Activated CD8-positive, alpha-beta memory T cell treated with anti-CD3 and anti-CD28 coated beads for 1 hour (primary cell): ENCODE measurements around the gene TRABD2B.
A peak's percentile ranks its signal among the peaks of the same experiment; 100 is the strongest.

Experiments
- DNase-seq, 2 donors: peaks; one replicate each; pipeline ENCODE4 v3.0.0-alpha.2; 2020; ENCODE audit warnings: low read depth in 1 of 2; ENCODE audit errors: extremely low read depth in 1 of 2

The TRABD2B gene

DNA sequence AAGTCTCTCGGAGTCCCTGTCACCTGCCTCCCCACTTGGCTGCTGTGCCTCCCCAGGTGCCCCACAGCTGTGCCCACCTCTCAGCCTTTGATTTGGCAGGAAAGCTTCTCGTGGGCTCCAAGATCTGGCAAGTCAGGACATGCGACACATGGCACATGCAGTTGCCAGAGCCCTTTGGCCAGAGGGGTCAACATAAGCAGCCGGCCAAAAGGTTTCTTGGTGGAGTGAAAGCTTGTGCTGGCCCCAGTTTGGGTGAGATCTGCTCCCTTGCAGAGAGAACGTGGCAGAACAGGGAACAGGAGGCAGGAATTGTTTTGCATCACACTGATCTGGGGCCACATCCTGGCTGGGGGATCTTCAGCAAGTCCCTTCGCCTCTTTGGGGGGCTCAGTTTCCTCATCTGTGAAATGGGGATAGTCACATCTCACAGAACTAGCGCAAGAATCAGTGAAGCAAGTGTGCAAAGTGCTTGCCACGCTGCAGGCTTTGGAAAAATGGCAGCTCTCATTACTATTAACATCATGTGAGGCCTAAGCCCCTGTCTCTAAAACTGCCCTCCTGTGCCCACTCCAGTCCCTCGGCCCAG is 232.6 kb downstream of the TRABD2B start:
- no peak for DNase-seq

DNA sequence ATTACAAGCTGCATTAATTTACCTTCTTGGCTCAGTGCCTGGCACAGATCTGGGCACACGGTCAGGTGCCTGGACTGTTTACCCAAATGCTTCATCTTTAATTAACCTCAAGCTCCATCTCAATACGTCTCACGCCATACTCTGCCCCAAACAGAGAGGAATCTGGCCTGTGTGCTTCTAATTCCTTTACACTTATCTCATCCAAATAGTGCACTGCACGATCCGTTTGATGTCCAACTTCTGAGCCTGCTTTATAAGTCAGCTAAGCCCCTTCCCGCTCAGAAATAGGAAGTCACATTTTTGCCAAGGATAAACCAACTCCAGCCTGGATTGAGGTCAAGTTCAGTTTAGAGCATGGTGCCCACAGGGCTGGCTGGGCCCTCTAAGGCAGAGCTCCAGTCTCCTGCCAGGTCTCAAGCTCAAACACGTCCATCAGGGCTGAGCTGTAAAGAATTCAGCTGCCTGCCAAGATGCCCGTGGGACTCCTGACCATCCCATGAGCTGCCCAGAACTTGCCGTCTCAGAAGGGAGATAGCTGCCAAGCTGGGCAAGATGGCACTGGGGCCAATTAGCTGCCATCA is 233.5 kb downstream of the TRABD2B start:
- no peak for DNase-seq

DNA sequence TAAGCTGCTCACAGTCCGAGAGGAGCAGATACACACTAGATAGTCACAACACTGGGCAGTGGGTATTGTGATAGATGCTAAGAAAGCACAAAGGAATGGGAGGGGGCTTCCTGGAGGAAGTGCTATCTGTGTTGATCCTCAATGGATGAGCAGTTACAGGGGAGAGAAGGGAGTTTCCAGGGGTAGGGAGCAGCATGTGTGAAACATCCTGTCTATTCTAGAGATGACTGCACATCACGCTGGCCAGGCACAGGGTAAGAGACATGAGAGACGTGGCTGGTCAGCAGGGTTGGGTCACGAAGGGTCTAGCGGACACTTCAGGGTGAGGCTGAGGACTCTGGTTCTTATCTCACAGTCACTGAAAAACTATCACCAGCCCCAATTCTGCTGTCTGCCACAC is 235.2 kb downstream of the TRABD2B start:
- DNase-seq, result no peak

DNA sequence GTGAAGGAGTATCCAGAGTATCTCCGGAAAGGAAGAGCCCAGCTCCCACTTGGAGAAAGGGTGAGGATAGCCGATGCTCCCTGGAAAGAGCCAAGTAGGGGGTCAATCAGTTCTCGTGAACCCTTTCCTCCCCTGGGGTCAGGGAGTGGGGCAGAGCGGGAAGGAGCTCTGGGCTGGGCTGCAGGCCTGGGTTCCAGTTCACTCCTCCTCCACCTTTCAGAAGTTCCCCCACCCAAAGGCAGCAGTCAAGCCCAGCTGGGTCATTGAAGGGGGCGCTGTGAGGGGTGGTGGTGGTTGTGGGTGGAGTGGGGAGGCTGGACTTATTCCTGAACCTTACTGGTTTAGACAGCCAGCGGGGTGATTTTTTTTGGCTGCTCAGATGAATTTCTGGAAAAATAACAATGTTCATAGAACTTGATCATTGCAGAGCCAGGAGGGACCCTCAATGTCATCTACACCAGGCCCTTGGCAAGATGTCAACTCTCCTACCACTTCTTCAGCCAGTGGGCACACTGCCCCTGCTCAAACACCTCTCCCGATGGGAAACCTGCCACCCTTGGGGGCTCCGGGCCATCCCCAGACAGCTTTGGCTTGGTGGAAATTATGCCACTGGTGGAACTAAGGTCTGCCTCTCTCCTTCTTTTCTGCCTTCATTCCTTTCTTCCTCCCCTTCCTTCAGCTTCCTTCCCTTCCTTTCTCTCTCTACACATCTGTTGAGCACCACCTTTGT is 235.8 kb downstream of the TRABD2B start:
- DNase-seq, result no peak

DNA sequence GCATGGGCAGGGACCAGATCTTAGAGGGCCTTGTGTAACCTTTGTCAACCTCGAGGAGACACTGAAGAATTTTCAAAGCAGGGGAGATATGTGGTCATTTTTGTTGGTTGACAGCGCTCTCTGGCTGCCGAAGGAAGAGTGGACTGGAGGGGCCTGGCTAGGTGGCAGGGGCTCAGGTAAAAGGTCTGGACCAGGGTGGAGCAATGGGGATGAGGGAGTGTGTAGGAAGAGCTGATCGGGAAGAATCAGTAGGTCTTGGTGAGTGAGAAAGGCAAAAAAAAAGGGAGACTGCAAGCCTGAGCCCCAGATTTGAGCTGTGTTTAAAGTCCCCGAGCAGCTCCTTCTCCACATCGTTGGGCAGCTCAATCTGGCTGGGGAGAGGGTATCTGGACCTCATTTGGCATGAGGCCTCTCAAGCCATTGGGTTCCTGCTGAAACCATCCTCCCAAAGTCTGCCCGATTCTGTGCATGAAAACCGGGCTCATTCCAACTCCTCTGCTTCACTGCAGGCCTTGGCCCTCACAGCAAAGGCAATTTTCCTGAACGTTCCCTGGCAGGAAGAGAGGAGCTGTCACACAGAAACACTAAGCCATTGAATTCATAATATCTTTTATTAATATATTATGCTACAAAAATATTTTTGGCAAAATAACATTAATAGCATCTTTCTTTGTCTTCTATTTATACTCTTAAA is 237.1 kb downstream of the TRABD2B start:
- DNase-seq, result no peak

DNA sequence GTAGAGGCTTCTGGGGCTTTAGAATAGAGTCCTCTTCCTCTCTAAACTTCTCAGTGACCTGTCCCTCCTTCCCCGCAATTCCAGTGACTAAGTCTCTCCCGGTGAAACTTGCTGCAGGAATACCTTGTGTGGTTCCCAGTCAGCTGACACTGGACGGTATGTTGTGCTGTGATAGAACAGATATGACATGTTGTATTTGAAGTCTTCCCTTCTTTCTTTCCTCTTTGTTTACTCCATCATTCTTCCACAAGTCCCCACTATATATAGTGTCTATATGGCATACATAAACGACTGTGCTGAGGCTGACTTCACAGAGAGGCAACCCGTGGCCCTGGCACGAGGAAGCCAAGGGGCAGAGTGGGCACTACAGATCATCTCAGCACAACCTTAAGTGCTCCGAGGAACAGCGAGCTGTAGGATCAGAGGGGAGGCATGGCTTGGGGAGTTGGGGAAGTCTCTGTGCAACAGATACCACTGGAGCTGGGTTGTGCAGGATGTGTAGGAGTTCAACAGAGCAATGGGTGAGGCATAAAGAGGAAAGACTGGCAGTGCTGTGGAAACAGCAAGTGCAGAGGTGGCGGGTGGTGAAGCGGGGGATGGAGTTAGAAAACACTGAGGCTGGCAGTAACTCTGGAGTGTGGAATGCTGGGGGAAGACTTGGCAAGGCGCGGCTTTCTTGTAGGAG is 237.8 kb downstream of the TRABD2B start:
- DNase-seq, result no peak

DNA sequence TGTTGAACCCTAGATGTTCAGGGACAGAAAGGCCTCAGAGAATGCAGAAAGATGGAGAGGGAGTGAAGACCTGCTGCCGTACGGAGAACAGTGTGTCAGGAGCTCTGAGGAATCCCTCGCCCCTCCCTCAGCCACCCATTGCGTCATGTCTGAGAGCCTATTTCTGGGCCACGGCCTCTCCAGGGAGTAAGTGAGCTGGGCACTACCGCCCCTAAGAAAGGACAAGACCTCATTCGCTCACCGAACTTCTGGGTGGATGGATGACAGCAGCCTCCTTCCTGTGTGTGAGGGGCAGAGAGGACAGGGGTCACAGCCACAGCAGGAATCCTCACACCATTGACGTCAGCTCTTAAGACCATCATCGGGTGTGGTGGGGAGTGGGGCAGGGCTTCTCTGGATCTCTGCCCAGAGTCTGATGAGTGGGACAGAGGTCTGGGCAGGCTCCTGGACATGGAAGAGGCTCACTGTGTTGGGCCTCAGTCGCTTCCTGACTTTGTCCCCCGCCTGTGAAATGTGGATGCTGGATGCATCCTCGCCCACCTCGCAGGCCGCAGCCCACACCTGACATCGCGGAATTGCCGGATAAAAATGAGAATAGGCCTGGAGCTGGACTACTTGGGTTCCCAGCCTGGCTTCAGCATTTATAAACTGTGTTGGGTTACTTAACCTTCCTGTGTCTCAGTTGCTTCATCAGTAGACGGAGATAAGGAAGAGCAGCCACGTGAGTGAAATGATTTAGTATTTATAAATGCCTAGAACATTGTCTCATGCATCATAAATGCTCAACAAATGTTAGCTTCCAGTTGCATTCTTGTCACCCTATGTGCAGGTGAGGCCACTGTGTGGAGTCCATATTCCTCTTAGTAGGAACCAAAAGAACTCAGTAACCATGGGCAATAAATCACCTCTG is 238.6 kb downstream of the TRABD2B start:
- no peak for DNase-seq

DNA sequence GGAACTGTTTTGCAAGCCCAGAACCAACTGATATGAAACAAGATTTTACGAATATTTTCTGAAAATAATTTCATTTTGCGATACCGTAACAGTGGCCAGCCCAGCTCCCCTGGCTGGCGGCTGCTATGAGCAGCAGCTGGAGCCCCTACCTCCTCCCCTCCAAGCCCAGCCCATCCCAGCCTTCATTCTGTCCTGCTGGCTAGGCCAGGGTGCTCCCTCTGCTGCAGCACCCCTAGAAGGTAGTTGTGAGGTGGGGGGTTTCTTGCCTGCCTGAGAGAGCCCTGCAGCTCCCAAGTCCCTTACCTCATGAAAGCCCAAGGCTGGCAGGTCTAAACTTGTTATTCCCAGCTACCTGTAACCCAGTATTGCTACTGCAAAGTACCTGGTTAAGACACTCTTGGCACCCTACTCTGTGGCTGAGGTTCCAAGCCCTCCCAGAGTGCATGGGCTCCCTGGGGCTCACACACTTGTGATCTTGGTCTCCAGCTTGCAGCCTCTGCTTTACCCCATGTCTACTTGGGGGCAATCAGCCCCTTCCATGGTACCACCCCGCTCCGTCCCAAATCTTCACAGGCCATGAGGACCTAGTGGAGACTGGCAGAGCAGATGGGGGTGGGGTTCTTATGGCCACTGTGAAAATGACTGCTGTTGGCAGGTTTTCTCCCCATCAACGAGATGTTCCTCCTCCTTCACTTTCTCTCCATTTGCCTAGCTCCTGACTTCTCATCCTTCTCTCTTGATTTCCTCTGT is 239.8 kb downstream of the TRABD2B start:
- no peak for DNase-seq

DNA sequence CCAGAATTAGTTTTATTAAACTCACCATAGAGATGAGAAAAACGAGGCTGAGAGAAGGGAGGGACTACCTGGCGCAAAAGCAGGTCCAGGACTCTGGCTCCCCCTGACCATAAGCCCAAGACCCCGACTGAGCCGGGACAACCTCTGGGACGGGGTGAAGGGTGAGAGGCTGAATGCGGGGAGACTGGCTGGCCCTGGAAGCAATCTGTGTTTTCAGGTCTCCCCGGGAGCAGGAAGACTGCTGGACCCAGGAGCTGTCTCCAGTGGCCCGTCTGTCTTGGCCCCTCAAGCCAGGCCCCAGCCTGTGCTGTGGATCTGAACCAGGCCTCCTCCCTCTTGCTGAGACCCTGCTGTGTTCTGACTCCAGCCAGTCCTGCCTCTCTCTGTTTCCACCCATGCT is 240.8 kb downstream of the TRABD2B start:
- DNase-seq, result no peak

DNA sequence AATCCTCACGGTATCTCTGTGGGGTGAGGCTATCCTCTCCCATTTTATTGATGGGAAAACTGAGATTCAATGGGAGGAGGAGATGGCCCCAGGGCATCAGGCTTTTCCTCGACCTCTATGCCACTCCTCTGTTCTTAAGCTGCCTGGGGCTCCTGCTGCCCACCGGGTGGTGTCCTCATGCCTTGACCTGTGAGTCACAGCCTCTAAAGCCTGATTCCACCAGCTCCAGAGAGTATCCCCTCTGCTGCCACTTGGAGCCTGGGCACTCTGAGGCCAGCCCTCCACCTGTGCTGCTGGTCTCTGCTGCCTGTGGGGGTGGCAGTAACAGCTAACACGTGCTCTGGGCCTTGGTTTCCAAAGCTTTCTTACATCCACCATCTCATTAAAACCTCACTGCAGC is 241.2 kb downstream of the TRABD2B start:
- DNase-seq, result no peak

DNA sequence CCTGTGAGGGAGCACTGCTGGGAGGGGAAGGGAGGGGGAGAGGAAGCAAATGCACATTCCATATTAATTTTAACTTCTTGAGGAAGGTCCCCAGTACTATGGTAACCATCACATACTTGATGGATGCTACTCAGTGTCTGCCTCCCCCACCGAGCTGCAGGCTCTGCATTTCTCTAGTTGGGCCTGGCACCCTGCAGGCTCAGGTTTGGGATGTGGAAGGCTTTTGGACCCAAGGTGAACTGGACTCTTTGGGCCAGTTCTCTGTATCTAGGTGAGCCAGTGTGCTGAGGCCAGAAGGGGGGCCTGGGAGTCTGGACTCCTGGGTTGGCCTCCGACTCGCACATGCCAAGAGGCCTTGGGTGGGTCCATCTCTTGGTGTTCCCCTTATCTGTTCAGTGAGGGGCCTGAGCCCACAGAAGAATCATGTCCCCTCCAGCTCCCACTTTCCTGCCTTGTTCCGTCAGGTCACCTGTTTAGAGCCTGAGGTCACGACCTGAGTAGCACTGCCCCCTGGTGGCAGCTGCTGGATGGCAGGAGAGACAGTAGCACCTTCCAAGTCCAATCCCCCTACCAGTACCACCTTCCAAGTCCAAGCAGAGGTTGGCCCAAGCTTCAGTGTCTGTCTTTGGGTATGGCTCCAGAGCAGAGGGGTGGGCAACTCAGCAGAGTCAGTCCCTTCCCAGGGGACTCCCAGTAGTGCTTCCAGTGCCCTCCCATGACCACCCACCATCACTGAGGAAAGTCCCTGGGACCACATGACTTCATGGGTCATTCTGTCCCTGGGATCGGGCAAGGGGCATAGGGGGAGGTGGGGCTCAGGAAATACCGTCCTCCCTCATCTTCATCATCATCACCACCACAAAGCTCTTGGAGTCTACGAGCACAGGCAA is 241.8 kb downstream of the TRABD2B start:
- DNase-seq, result peak in 1 of 2 donors; percentile 22

DNA sequence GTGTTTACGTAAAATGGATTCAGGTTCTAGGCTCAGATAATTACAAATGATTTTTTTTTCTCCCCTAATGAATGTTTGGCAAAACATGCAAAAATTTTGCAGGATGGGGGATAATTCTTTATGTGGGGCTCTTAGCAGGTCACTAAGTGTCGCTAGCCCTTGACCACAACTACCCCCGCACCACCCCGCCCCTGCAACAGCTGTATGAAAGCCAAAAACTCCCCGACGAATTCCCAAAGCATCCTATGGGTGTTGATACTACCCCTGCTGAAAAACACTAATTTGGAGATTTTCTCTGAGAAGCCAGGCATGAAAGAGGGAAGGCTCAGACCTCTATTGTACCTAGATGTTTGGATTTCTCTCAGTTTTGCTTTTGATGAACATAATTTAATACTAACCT is 243.0 kb downstream of the TRABD2B start:
- no peak for DNase-seq

DNA sequence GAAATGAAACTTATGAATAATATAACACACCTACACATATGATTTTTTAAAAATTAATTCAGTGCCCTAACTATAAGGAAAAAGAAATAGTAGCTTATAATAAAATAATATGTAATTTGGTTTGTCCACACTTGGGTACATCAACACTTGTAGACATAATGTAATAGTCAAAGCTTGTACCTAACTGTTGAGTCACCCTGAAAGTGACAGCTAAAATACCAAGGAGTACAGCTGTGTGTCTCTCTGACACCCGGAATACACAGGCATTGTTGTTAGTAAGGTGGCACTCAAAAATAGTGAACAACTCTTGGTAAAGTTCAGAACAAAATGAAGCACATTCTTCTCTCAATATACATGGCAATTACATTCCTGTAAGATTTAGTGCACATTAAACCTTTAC is 243.4 kb downstream of the TRABD2B start:
- no peak for DNase-seq

DNA sequence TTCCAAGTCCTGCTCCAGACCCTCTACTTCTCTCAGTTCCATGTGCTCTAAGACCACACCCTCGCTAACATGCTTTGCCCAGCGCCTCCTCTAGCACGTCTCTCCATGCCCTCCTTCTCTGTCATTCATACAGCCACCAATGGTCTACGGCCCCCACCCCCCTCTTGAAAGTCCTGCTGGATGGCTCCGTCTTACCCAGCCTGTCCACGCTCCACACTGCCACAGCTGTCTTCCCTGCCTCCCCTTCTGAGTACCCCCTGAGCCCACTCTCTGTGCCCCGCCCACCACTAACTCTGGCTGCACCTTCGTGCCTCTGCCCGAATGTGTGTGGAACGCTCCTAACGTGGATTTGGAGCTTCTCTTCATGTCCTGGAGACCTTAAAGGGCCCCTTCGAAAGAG is 244.6 kb downstream of the TRABD2B start:
- no peak for DNase-seq

DNA sequence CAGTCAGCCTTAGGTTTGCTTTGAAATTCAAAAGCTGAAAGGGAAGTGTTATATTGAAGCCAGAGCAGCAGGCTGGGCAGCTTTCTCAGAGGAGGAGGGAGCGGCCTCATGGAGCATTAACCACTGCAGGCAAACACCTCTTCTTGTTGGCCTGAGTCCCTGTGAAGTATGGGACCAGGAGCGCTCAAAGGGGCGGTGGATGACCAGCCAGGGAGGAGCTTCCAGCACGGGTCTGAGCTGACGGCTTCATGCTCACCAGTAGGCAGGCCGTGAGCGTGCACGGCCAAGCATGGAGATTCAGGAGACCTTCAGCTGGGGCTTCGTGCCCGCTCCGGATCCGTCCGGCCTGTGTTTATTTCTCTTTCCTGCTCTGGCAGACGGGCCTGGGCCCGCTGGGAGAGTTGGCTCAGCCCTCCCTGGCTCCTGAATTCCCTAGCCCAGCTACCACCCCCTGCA is 245.2 kb downstream of the TRABD2B start:
- DNase-seq, result no peak

DNA sequence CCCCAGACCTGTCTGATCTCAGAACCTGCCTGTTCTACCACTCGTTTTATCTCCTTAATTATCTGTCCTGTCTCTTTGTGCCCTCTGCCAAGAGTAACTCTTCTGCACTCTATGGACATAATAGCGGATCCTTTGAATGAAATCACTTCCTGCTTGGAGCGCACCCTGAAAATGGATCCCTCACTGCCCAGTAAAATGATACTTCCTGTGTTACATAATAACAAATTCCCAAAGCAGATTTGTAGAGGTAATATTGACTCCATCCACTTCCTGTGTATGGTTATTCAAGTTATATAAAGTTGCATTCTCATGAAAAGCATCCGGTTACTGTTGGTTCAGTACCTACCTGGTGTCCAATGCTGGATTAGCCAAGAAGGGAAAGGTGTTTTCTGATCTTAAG is 246.0 kb downstream of the TRABD2B start:
- no peak for DNase-seq

DNA sequence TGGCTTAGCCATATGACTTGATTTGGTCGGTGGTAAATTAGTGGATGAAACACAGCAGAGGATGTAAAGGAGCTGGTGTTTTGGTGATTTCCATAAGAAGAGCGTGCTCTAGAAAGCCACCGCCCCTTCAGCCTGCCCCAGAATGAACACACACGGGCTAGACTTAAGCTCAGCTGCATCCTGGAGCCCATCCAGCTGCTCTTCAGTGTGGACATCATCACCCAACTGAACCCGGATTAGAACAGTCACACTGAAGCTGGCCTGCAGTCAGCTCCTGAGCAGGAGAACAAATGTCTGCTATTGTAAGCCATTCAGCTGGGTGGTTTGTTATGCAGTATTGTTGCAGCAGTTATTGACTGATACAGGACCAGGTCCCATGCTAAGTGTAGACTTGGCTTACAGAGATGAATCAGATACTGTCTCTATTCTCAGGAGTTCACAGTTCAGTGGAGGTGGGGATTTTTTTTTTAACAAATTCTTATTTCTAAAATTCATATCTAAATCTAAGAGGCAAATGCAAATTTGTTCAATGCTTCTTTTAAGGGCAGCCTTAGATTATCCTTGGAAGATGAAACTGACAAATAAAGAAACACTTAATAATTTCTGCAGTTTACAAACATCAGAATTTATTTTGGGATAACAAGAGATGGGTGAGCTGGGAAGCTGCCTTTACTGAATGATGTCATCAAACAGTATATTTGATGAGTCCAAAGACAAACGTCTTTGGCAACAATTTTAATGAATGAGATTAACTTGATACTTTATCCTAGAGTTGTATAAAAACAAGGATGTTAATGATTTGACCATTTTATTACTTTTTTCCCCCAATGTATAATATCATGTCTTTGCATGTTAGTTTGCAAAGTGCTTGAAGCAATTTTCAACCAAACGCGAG is 251.2 kb downstream of the TRABD2B start:
- DNase-seq, result no peak
